K562 (cell line): Measurements from ENCODE around the gene GGTLC2. TPM values are rescaled to one million over a fixed set of nuclear protein-coding genes. Genes with fewer than 3 reads are reported as not detected.

Source experiments
- ATAC-seq: fragments of 200-7000 bp; cut with Tn5 transposase; 3 replicates; pipeline ENCODE4 v1.9.1; 2020; ENCODE audit warnings: moderate library complexity
- BruUV-seq: library from RNA; stranded (reverse); fragments of 400-500 nt; replicated peaks from 2 replicates; lab custom pipeline; 2021; lab: Mats Ljungman, UMichigan
- CTCF ChIA-PET: fragments of 300-600 bp; formaldehyde crosslinking; extraction: SDS; loops from one replicate; lab custom pipeline; 2021; ENCODE audit warnings: low intra/inter-chr PET ratio; lab: Yijun Ruan, JAX
- POLR2A ChIA-PET: fragments of 300-600, 350-650 bp; sonication (Branson Sonifier 250); formaldehyde crosslinking; extraction: SDS; loops from one replicate; lab custom pipeline; 2021; ENCODE audit warnings: antibody characterized with exemption, inconsistent platforms; lab: Yijun Ruan, JAX
- DNase-seq, 4 experiments: peaks; one replicate each; pipeline versions ENCODE4 v3.0.0 to v3.0.0-alpha.2; 2011 to 2018; ENCODE audit warnings: low spot score in 3 of 4, mixed read lengths in 3 of 4; ENCODE audit errors: extremely low read depth in 1 of 4
- FAIRE-seq: peaks from 2 replicates; lab custom pipeline; 2011; peaks lifted over from hg19 to GRCh38; lab: Jason Lieb, UNC
- H2AFZ ChIP-seq: 2 replicates; pipeline ENCODE4 v1.6.0; 2011; ENCODE audit warnings: low read depth, low read length, control low read depth, inconsistent platforms
- H3K27ac ChIP-seq: fragments of 200-600 bp; 3 replicates; pipeline ENCODE4 v1.8.0; 2011; ENCODE audit warnings: low read depth, mild to moderate bottlenecking, control low read depth, inconsistent platforms, low read length, moderate library complexity, mixed read lengths; ENCODE audit errors: extremely low read depth
- H3K27me3 ChIP-seq, 2 experiments: fragments of 300-600 bp in 1 of 2; 2 replicates in 1 of 2; 3 replicates in 1 of 2; pipeline versions ENCODE4 v1.6.0 to v1.8.0; 2011; ENCODE audit warnings: inconsistent platforms in 2 of 2, low read length in 2 of 2, mild to moderate bottlenecking in 1 of 2, mixed read lengths in 1 of 2, moderate library complexity in 1 of 2; ENCODE audit not compliant: control insufficient read depth in 2 of 2, insufficient read depth in 2 of 2
- H3K36me3 ChIP-seq: fragments of 300-600 bp; 3 replicates; pipeline ENCODE4 v1.8.0; 2011; ENCODE audit warnings: mild to moderate bottlenecking, low read length, inconsistent platforms; ENCODE audit not compliant: control insufficient read depth, insufficient read depth
- H3K4me1 ChIP-seq, 2 experiments: fragments of 200-600 bp in 1 of 2; replicated peaks in 1 of 2; 2 replicates in 1 of 2; 3 replicates in 1 of 2; pipeline versions ENCODE4 v1.5.1 to v1.8.0; 2011; ENCODE audit warnings: inconsistent platforms in 2 of 2, low read length in 2 of 2, mild to moderate bottlenecking in 1 of 2, mixed read lengths in 1 of 2, moderate library complexity in 1 of 2; ENCODE audit not compliant: control insufficient read depth in 2 of 2, insufficient read depth in 2 of 2
- H3K4me2 ChIP-seq: 2 replicates; pipeline ENCODE4 v1.6.1; 2011; ENCODE audit warnings: low read length, control low read depth, inconsistent platforms, mixed read lengths; ENCODE audit not compliant: insufficient read depth
- H3K4me3 ChIP-seq: fragments of 200-600 bp; sonication (generic), shearing (Covaris generic); 2 replicates; pipeline ENCODE4 v1.5.1; 2016; ENCODE audit warnings: control low read depth, inconsistent platforms
- H3K79me2 ChIP-seq: fragments of 200-600 bp; 3 replicates; pipeline ENCODE4 v1.8.0; 2011; ENCODE audit warnings: low read length, inconsistent platforms; ENCODE audit not compliant: control insufficient read depth, insufficient read depth
- H3K9ac ChIP-seq, 2 experiments: 2 replicates each; pipeline versions ENCODE4 v1.6.0 to v1.6.1; 2011; ENCODE audit warnings: low read depth in 2 of 2, low read length in 2 of 2, control low read depth in 1 of 2, inconsistent platforms in 1 of 2, mild to moderate bottlenecking in 1 of 2, mixed read lengths in 1 of 2; ENCODE audit not compliant: insufficient read depth in 1 of 2
- H3K9me1 ChIP-seq: one replicate; pipeline ENCODE4 v1.6.0; 2011; ENCODE audit warnings: inconsistent platforms, mild to moderate bottlenecking, low read length, moderate library complexity; ENCODE audit not compliant: control insufficient read depth, insufficient read depth
- H3K9me3 ChIP-seq: replicated peaks from 2 replicates; pipeline ENCODE4 v1.5.1; 2011; ENCODE audit warnings: low read depth, low read length, inconsistent platforms; ENCODE audit not compliant: control insufficient read depth, insufficient read depth
- H4K20me1 ChIP-seq: replicated peaks from 2 replicates; pipeline ENCODE4 v1.6.1; 2011; ENCODE audit warnings: low read length, inconsistent platforms, mixed read lengths; ENCODE audit not compliant: control insufficient read depth, insufficient read depth
- ATF1 ChIP-seq, 2 experiments: fragments of 450-650 bp in 1 of 2; IDR thresholded peaks; 2 replicates each; pipeline ENCODE4 v1.6.1; 2016; ENCODE audit warnings: missing compliant biosample characterization in 1 of 2, missing genetic modification characterization in 1 of 2
- EGR1 ChIP-seq: fragments of 450-650 bp; conservative IDR thresholded peaks from 2 replicates; pipeline ENCODE4 v1.6.1; 2017; ENCODE audit warnings: mild to moderate bottlenecking
- GABPA ChIP-seq: fragments of 200-800 bp; sonication (Bioruptor generic); conservative IDR thresholded peaks from 2 replicates; pipeline ENCODE4 v1.6.1; 2016; ENCODE audit warnings: low read depth, missing genetic modification characterization, missing compliant biosample characterization
- KDM5B ChIP-seq: fragments of 200-600 bp; sonication (generic); IDR thresholded peaks from 2 replicates; pipeline ENCODE4 v1.6.1; 2012; ENCODE audit warnings: low read depth, mild to moderate bottlenecking, moderate library complexity, low read length, control low read depth, inconsistent platforms; ENCODE audit not compliant: insufficient replicate concordance
- MLX ChIP-seq, 2 experiments: fragments of 450-650 bp in 1 of 2; sonication (generic) in 1 of 2; formaldehyde crosslinking; conservative IDR thresholded peaks; 2 replicates each; pipeline versions ENCODE4 v1.4.0 to v1.8.1; 2020 to 2022; ENCODE audit warnings: mild to moderate bottlenecking in 1 of 2, missing genetic modification reagents in 1 of 2
- PBX2 ChIP-seq, 2 experiments: IDR thresholded peaks in 1 of 2; conservative IDR thresholded peaks in 1 of 2; 2 replicates each; pipeline ENCODE4 v1.6.1; 2016; ENCODE audit warnings: low read depth in 2 of 2, mild to moderate bottlenecking in 1 of 2, missing compliant biosample characterization in 1 of 2, missing genetic modification characterization in 1 of 2, moderate library complexity in 1 of 2
- PHF21A ChIP-seq: fragments of 450-650 bp; IDR thresholded peaks from 2 replicates; pipeline ENCODE4 v1.6.1; 2017; ENCODE audit warnings: low read depth, borderline replicate concordance
- PRMT5 ChIP-seq: sonication (generic); formaldehyde crosslinking; IDR thresholded peaks from 2 replicates; pipeline ENCODE4 v1.5.0; 2020; ENCODE audit warnings: missing genetic modification reagents
- SNAPC5 ChIP-seq: fragments of 250-450 bp; sonication (Bioruptor Pico); IDR thresholded peaks from 2 replicates; pipeline ENCODE4 v1.8.0; 2021; ENCODE audit warnings: moderate library complexity, mild to moderate bottlenecking, inconsistent platforms
- STAT5A ChIP-seq: IDR thresholded peaks from 2 replicates; pipeline ENCODE4 v1.6.1; 2012; ENCODE audit warnings: low read length, inconsistent platforms, borderline replicate concordance
- TBP ChIP-seq: optimal IDR thresholded peaks from 2 replicates; pipeline ENCODE3; 2011; ENCODE audit warnings: low read depth, low read length, improper control_type of control experiment
- ZBTB7A ChIP-seq: IDR thresholded peaks from 2 replicates; pipeline ENCODE4 v1.6.1; 2011; ENCODE audit warnings: low read depth, mild to moderate bottlenecking, low read length, moderate library complexity, borderline replicate concordance; ENCODE audit not compliant: control insufficient read depth
- ZNF639 ChIP-seq, 2 experiments: fragments of 200-800 bp in 1 of 2; sonication (Bioruptor generic) in 1 of 2; sonication (generic) in 1 of 2; formaldehyde crosslinking in 1 of 2; IDR thresholded peaks in 1 of 2; conservative IDR thresholded peaks in 1 of 2; 2 replicates each; pipeline versions ENCODE4 v1.5.0 to v1.6.1; 2016 to 2020; ENCODE audit warnings: missing compliant biosample characterization in 1 of 2, missing genetic modification characterization in 1 of 2, missing genetic modification reagents in 1 of 2
- WGBS: fragments of 100-300 bp; shearing (Covaris generic); methylation state at CpG from one replicate; pipeline ENCODE4 v1.1.6; 2016; ENCODE audit warnings: low coverage, mixed read lengths; ENCODE audit not compliant: insufficient coverage; ENCODE audit errors: missing lambda C conversion rate; 5-methylcytosine and 5-hydroxymethylcytosine counted together
- in situ Hi-C: fragments of 300-500 bp; cut with MboI; formaldehyde crosslinking; loops from 4 replicates; pipeline ENCODE4 v1.15.0; 2018; ENCODE audit warnings: inconsistent platforms, mixed read lengths
- intact Hi-C: fragments of 100-400 bp; cut with micrococcal nuclease; formaldehyde crosslinking; loops from 2 replicates; pipeline ENCODE4 v1.14.2; 2022
- polyA plus RNA-seq, 8 experiments: library from polyadenylated mRNA; depleted of rRNA in 4 of 8; stranded (reverse) in 5 of 8; unstranded in 3 of 8; fragments of >200 nt; fragmentation: Nextera tagmentation in 2 of 8; fragmentation: Illumina TruSeq in 1 of 8; extraction: Ambion mirVana in 2 of 8; extraction: Trizol in 1 of 8; gene quantifications; 2 replicates each; pipeline versions ENCODE4 v1.2.1 to v1.2.3, GENCODE V29; 2011 to 2014; ENCODE audit warnings: inconsistent platforms in 1 of 8, missing spikeins in 1 of 8
- total RNA-seq, 7 experiments: library from RNA; depleted of rRNA in 6 of 7; stranded (reverse); fragments of >200 nt in 6 of 7; fragmentation: Illumina TruSeq in 2 of 7; extraction: Trizol in 2 of 7; gene quantifications; 2 replicates each; pipeline versions ENCODE4 v1.2.1 to v1.2.3, GENCODE V29; 2011 to 2021; ENCODE audit warnings: low replicate concordance in 1 of 7

The GGTLC2 gene
- total and polyA plus RNA-seq, 9 of the 15 experiments (the other 6 are each of a cell fraction or from before 2014, with no cell fraction given), result not detected

GRCh38 chr22:22655452-22656290 is 11.3 kb downstream of the GGTLC2 start:
- POLR2A ChIA-PET, result interaction anchor here (0.6 to 3.2 kb wide), 6 partner anchors 10 to 92 kb away, joined by 3 to 25 read pairs (median 3); no protein-coding TSS in a partner anchor
- TF ChIP-seq ZBTB7A, result 0 out of 2 replicates have a peak, but pooled peaks have one; percentile 25
- TF ChIP-seq KDM5B, result no peak
- peak in 1 of 2 experiments; percentile 96; a peak in 2 of 4 replicates for TF ChIP-seq ZNF639 (CRISPR knock-in tag; conservative IDR thresholded peaks at IDR 0.05 in 1 of 2, IDR thresholded peaks at IDR 0.05 in 1 of 2)
- peak; percentile 17; the same call in 1 of the 2 replicates for TF ChIP-seq STAT5A
- TF ChIP-seq SNAPC5 (CRISPR knock-in tag), result no peak
- TF ChIP-seq GABPA (tag), result no peak
- TF ChIP-seq PHF21A, result peak; percentile 7; the same call in 1 of the 2 replicates
- peak; percentile 28 for TF ChIP-seq TBP
- TF ChIP-seq PRMT5 (CRISPR knock-in tag), result peak; percentile 13
- peak; percentile 40 for TF ChIP-seq ATF1 (CRISPR knock-in tag; IDR thresholded peaks at IDR 0.05)
- no peak for TF ChIP-seq ATF1 (tag; IDR thresholded peaks at IDR 0.05)
- peak in 1 of 2 experiments; percentile 91; a peak in 2 of 4 replicates for TF ChIP-seq MLX (CRISPR knock-in tag; conservative IDR thresholded peaks at IDR 0.05)
- peak; percentile 25; the same call in 1 of the 2 replicates for TF ChIP-seq PBX2 (CRISPR knock-in tag; IDR thresholded peaks at IDR 0.05; ENCODE audit: low read depth)
- TF ChIP-seq PBX2 (tag; conservative IDR thresholded peaks at IDR 0.05; ENCODE audit: low read depth), result no peak
- TF ChIP-seq EGR1, result 0 out of 2 replicates have a peak, but pooled peaks have one; percentile 2

More at GRCh38 chr22:22655452-22656290, 11.3 kb downstream of the GGTLC2 start:
- no peaks in the 10 kb centered on the region for H3K9me3 ChIP-seq
- no TSS peak for BruUV-seq
- no peaks in the 10 kb centered on the region for H3K36me3 ChIP-seq
- no peak overlapping the region for H3K27ac ChIP-seq
- no peak for DNase-seq
- 0 out of 2 replicates have a peak, but pooled peaks cover 5% of the 10 kb centered on the region for H4K20me1 ChIP-seq
- H3K4me3 ChIP-seq, result no peak overlapping the region
- no peak overlapping the region for H2AFZ ChIP-seq
- peaks cover 28 to 48% of the 10 kb centered on the region in 2 experiments for H3K27me3 ChIP-seq
- 3% methylated on average over 8 of the region's 8 CpGs for WGBS
- CTCF ChIA-PET, result interaction anchor here (0.5 to 0.7 kb wide), 2 partner anchors 228 to 755 kb away, joined by 3 read pairs; no protein-coding TSS in a partner anchor
- H3K9ac ChIP-seq, result no peak overlapping the region
- H3K79me2 ChIP-seq, result no peaks in the 10 kb centered on the region
- H3K4me1 ChIP-seq, result peaks cover 0 to 21% of the 10 kb centered on the region in 2 experiments; a peak in 3 of 5 replicates
- no peak; the same call in 1 of the 3 replicates for ATAC-seq
- in situ Hi-C loops, result no loop called here
- H3K9me1 ChIP-seq, result no peaks in the 10 kb centered on the region
- no peak for FAIRE-seq
- intact Hi-C loops, result no loop called here
- H3K4me2 ChIP-seq, result no peak overlapping the region
